HG03025 (cell line): ENCODE measurements around the gene CHIC2.
"Not testable (repeated sequence)": the region's sequence is repeated elsewhere in the genome, so short reads cannot be mapped to it uniquely, and the experiment has no call there.

Experiments used
- ATAC-seq: cut with Tn5 transposase; IDR thresholded peaks from one replicate; pipeline ENCODE4 v1.9.1; 2021; ENCODE audit warnings: mild to moderate bottlenecking, moderate library complexity; ENCODE audit not compliant: unreplicated experiment, low FRiP score

The CHIC2 gene

GRCh38 chr4:54062392-54062791 lies 2.0 kb downstream of the CHIC2 start:
- ATAC-seq: no peak

- ATAC-seq: no peak
These were observed 2.5 kb downstream of the CHIC2 start for GRCh38 chr4:54061873-54062272.

- no peak for ATAC-seq
These were observed 3.3 kb downstream of the CHIC2 start for GRCh38 chr4:54061067-54061466.

- no peak for ATAC-seq
These were observed 4.3 kb downstream of the CHIC2 start for GRCh38 chr4:54060116-54060515.

- no peak for ATAC-seq
These were observed 6.2 kb downstream of the CHIC2 start for GRCh38 chr4:54058171-54058570.

GRCh38 chr4:54056360-54056759 lies 8.0 kb downstream of the CHIC2 start:
- ATAC-seq: no peak

GRCh38 chr4:54055494-54055893 lies 8.9 kb downstream of the CHIC2 start:
- no peak for ATAC-seq

- ATAC-seq: no peak
These were observed 9.9 kb downstream of the CHIC2 start for GRCh38 chr4:54054501-54054900.

GRCh38 chr4:54053322-54053721 lies 11.1 kb downstream of the CHIC2 start:
- ATAC-seq: not testable (repeated sequence)

- no peak for ATAC-seq
These were observed 14.0 kb downstream of the CHIC2 start for GRCh38 chr4:54050214-54050904.

- ATAC-seq: not testable (repeated sequence)
These were observed 20.8 kb downstream of the CHIC2 start for GRCh38 chr4:54043630-54044029.

GRCh38 chr4:54041933-54042332 lies 22.5 kb downstream of the CHIC2 start:
- ATAC-seq: no peak

- no peak for ATAC-seq
These were observed 23.3 kb downstream of the CHIC2 start for GRCh38 chr4:54041100-54041499.

GRCh38 chr4:54038056-54038455 lies 26.3 kb downstream of the CHIC2 start:
- ATAC-seq: no peak

- no peak for ATAC-seq
These were observed 28.2 kb downstream of the CHIC2 start for GRCh38 chr4:54036184-54036583.

GRCh38 chr4:54032558-54033135 lies 31.8 kb downstream of the CHIC2 start:
- ATAC-seq: no peak

GRCh38 chr4:54027311-54027710 lies 37.1 kb downstream of the CHIC2 start:
- no peak for ATAC-seq

GRCh38 chr4:54025582-54025981 lies 38.8 kb downstream of the CHIC2 start:
- no peak for ATAC-seq

GRCh38 chr4:54023019-54023418 lies 41.4 kb downstream of the CHIC2 start:
- not testable (repeated sequence) for ATAC-seq

GRCh38 chr4:54017974-54018373 lies 46.4 kb downstream of the CHIC2 start:
- ATAC-seq: no peak

GRCh38 chr4:54017308-54017707 lies 47.1 kb downstream of the CHIC2 start:
- ATAC-seq: no peak

- no peak for ATAC-seq
These were observed 47.9 kb downstream of the CHIC2 start for GRCh38 chr4:54016504-54016903.
